PFSK-1 (cell line): ENCODE results near the gene PIEZO1.

Source experiments
- FOXP2 ChIP-seq: optimal IDR thresholded peaks from 2 replicates; pipeline ENCODE3; 2011; ENCODE audit warnings: borderline replicate concordance, control low read depth, inconsistent platforms; ENCODE audit not compliant: insufficient read depth; ENCODE audit errors: extremely low read length, extremely low read depth
- POLR2AphosphoS5 ChIP-seq: IDR thresholded peaks from 2 replicates; pipeline ENCODE4 v1.6.1; 2012; ENCODE audit warnings: low read depth, mild to moderate bottlenecking, control low read depth, low read length, moderate library complexity
- SIN3A ChIP-seq: IDR thresholded peaks from 2 replicates; pipeline ENCODE4 v1.6.1; 2012; ENCODE audit warnings: mild to moderate bottlenecking, low read length, moderate library complexity, borderline replicate concordance; ENCODE audit not compliant: insufficient read depth
- TAF1 ChIP-seq: IDR thresholded peaks from 2 replicates; pipeline ENCODE4 v1.6.1; 2012; ENCODE audit warnings: low read length, control low read depth, borderline replicate concordance; ENCODE audit not compliant: insufficient read depth
- TF ChIP-seq, protein P1 (sequence below), 2 experiments: IDR thresholded peaks; 2 replicates each; pipeline versions ENCODE4 v1.6.1 to v1.8.0; 2011 to 2012; ENCODE audit warnings: low read depth in 2 of 2, low read length in 2 of 2, control low read depth in 1 of 2, inconsistent platforms in 1 of 2, mild to moderate bottlenecking in 1 of 2, moderate library complexity in 1 of 2; ENCODE audit not compliant: insufficient read depth in 1 of 2

DNA sequence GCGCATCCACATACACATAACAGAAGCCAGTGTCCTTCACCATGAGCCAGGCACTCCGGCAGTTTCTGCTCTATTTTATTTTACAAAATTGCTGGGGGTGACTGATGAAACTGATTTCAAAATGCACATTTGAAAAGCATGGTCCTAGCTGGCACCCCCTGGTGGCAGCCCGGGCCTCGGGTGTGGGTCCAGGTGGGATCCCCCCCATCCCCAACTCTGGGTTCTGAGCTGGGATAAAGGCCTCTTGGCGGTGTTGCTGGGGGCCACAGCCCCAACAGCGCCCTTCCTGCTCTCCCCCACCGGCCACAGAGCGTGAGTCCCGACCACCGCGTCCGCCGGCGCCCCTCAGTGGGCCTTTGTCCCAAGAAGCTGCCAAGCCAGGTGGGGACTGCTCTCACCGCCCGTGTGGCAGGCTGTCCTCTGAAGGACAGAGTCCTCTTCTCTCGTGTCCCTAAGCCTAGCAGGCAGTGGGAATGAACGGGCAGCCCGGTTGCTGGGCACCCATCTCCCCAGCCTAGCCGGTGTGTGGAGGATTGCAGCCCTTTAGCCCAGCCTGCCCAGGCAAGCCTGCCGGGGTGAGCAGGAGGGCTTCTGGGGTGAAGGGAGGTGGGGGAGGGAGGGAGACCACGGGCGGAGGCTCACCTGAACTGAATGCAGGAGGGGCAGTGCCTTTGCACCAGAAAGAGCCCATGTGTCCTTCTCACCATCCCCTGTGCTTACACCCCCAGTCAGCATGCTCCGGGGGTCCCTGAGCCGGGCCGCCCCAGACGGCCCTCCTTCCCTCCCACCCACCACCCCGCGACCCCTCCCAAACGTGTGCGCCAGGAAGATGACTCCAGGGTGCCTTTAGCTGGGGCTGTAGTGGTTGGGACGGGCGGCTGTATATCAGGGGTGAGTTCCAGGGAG, 99.6 kb downstream of the PIEZO1 start:
- TF ChIP-seq TAF1 (no peak), POLR2AphosphoS5 (no peak), SIN3A (no peak), FOXP2 (no peak)
- TF ChIP-seq, protein P1, sequence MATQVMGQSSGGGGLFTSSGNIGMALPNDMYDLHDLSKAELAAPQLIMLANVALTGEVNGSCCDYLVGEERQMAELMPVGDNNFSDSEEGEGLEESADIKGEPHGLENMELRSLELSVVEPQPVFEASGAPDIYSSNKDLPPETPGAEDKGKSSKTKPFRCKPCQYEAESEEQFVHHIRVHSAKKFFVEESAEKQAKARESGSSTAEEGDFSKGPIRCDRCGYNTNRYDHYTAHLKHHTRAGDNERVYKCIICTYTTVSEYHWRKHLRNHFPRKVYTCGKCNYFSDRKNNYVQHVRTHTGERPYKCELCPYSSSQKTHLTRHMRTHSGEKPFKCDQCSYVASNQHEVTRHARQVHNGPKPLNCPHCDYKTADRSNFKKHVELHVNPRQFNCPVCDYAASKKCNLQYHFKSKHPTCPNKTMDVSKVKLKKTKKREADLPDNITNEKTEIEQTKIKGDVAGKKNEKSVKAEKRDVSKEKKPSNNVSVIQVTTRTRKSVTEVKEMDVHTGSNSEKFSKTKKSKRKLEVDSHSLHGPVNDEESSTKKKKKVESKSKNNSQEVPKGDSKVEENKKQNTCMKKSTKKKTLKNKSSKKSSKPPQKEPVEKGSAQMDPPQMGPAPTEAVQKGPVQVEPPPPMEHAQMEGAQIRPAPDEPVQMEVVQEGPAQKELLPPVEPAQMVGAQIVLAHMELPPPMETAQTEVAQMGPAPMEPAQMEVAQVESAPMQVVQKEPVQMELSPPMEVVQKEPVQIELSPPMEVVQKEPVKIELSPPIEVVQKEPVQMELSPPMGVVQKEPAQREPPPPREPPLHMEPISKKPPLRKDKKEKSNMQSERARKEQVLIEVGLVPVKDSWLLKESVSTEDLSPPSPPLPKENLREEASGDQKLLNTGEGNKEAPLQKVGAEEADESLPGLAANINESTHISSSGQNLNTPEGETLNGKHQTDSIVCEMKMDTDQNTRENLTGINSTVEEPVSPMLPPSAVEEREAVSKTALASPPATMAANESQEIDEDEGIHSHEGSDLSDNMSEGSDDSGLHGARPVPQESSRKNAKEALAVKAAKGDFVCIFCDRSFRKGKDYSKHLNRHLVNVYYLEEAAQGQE (IDR thresholded peaks at IDR 0.05; ENCODE audit: insufficient read depth in 1 of 2, low read depth in 2 of 2, low read length in 2 of 2): no peak
